ENCODE data around the gene NDRG2. TPM values are rescaled to one million over a fixed set of nuclear protein-coding genes. Genes with fewer than 3 reads are reported as not detected.

NDRG2 gene
- total RNA-seq, 1 donor from 2014 or later: 45.4 TPM

- DNase-seq (ENCODE audit: low read depth): no peak
Measured at GRCh38 chr14:20973501-20973900, 51.4 kb downstream of the NDRG2 start.

- DNase-seq (ENCODE audit: low read depth): no peak
Measured at GRCh38 chr14:20971705-20972021, 53.2 kb downstream of the NDRG2 start.

GRCh38 chr14:20970983-20971704 lies 53.7 kb downstream of the NDRG2 start:
- DNase-seq (ENCODE audit: low read depth): peak; percentile 86

DNA sequence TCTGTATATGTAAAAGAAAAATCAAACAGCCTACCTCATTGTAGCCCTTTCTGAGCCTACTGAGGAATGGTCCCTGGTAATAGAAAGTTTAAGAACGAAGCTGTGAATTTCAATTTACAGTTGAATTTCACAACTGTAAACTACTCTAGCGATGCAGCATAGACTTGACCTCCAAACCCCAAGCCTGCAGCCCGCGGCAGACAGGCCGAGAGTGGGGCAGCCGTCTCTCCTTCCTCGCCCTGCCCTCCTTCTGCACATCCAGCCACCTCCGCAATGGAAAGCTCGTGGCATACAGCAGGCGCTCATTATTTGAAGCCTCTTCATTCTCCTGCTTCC lies 54.2 kb downstream of the NDRG2 start:
- no peak for DNase-seq (ENCODE audit: low read depth)

- no peak for DNase-seq (ENCODE audit: low read depth)
Measured at GRCh38 chr14:20969336-20969735, 55.5 kb downstream of the NDRG2 start.

Small RNA genes within 50 kb of the gene (microRNA-seq; reads per million reads assigned to microRNA genes)
- gene MIR6717: not detected

Other genes starting within 250 kb of the NDRG2 start
- not detected in 2 replicates for gene RNASE6, start 243.8 kb downstream of the NDRG2 start, total RNA-seq
- gene RNASE1, start 222.2 kb downstream of the NDRG2 start, total RNA-seq: not detected in 2 replicates
- not detected in 2 replicates for gene RNASE3, start 133.7 kb downstream of the NDRG2 start, total RNA-seq
- gene RNASE2, start 69.6 kb downstream of the NDRG2 start, total RNA-seq: not detected in 2 replicates
- gene METTL17, start 35.1 kb downstream of the NDRG2 start, total RNA-seq: 66.9 and 71.5 TPM in 2 replicates
- gene SLC39A2, start 25.8 kb downstream of the NDRG2 start, total RNA-seq: not detected in 2 replicates
- gene TPPP2, start 5.2 kb upstream of the NDRG2 start, total RNA-seq: not detected in 2 replicates
- gene RNASE13, start 9.7 kb upstream of the NDRG2 start, total RNA-seq: not detected in 2 replicates
- gene RNASE7, start 17.3 kb upstream of the NDRG2 start, total RNA-seq: 0.16 TPM in 1 of 2 replicates, not detected in the other
- not detected in 2 replicates for gene RNASE8, start 32.8 kb upstream of the NDRG2 start, total RNA-seq
- 45.2 and 67.3 TPM in 2 replicates for gene ARHGEF40, start 45.2 kb upstream of the NDRG2 start, total RNA-seq
- 33.2 and 49.8 TPM in 2 replicates for gene ZNF219, start 73.6 kb upstream of the NDRG2 start, total RNA-seq
- 0.83 and 1.6 TPM in 2 replicates for gene TMEM253, start 76.0 kb upstream of the NDRG2 start, total RNA-seq
- gene OR5AU1, start 131.0 kb upstream of the NDRG2 start, total RNA-seq: not detected in 2 replicates
- gene HNRNPC, start 244.4 kb upstream of the NDRG2 start, total RNA-seq: 541 and 590 TPM in 2 replicates

Data from myocyte (in vitro differentiated cells).